ENCODE data around the gene TMCO2.

DNA sequence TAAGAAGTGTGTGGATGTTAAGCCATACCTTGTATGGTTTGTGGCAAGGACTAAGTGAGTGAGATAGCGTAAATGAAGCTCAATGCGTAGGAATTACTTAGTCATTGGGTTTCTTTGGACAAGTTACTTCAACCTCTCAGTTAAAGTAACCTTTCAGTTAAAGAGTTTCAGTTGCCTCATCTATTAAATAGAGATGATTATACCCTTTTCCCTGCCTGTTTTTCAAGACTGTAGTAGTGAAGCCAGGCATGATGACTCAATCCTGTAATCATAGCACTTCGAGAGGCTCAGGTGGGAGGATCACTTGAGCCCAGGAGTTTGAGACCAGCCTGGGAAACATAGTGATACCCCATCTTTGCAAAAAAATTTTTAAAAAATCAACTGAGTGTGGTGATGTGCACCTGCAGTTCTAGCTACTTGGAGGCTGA is 16.6 kb downstream of the TMCO2 start:
- TF ChIP-seq POLR2A (IDR thresholded peaks at IDR 0.05): no peak
- TF ChIP-seq, protein P1, sequence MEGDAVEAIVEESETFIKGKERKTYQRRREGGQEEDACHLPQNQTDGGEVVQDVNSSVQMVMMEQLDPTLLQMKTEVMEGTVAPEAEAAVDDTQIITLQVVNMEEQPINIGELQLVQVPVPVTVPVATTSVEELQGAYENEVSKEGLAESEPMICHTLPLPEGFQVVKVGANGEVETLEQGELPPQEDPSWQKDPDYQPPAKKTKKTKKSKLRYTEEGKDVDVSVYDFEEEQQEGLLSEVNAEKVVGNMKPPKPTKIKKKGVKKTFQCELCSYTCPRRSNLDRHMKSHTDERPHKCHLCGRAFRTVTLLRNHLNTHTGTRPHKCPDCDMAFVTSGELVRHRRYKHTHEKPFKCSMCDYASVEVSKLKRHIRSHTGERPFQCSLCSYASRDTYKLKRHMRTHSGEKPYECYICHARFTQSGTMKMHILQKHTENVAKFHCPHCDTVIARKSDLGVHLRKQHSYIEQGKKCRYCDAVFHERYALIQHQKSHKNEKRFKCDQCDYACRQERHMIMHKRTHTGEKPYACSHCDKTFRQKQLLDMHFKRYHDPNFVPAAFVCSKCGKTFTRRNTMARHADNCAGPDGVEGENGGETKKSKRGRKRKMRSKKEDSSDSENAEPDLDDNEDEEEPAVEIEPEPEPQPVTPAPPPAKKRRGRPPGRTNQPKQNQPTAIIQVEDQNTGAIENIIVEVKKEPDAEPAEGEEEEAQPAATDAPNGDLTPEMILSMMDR (IDR thresholded peaks at IDR 0.05): no peak

Measured in testis (tissue), 2 donors.